ENCODE results near the gene NECTIN2.
A peak's percentile ranks its signal among the peaks of the same experiment; 100 is the strongest.
"Not testable (repeated sequence)": the region's sequence is repeated elsewhere in the genome, so short reads cannot be mapped to it uniquely, and the experiment has no call there.

NECTIN2 gene

GRCh38 chr19:44882619-44883397 is 36.7 kb downstream of the NECTIN2 start:
- not testable (repeated sequence) for DNase-seq (ENCODE audit: low spot score)

GRCh38 chr19:44883922-44884321 is 37.8 kb downstream of the NECTIN2 start:
- no peak for DNase-seq (ENCODE audit: low spot score)

GRCh38 chr19:44884566-44884965 is 38.5 kb downstream of the NECTIN2 start:
- no peak for DNase-seq (ENCODE audit: low spot score)

GRCh38 chr19:44886141-44886540 is 40.0 kb downstream of the NECTIN2 start:
- no peak for DNase-seq (ENCODE audit: low spot score)

- DNase-seq (ENCODE audit: low spot score) = no peak
Measured at GRCh38 chr19:44887648-44888047, 41.6 kb downstream of the NECTIN2 start.

- DNase-seq (ENCODE audit: low spot score) = not testable (repeated sequence)
Measured at GRCh38 chr19:44888335-44888734, 42.2 kb downstream of the NECTIN2 start.

- no peak for DNase-seq (ENCODE audit: low spot score)
Measured at GRCh38 chr19:44889830-44890365, 43.8 kb downstream of the NECTIN2 start.

- DNase-seq (ENCODE audit: low spot score) = peak; percentile 100
Measured at GRCh38 chr19:44890366-44891015, 44.4 kb downstream of the NECTIN2 start.

GRCh38 chr19:44891016-44891882 is 45.2 kb downstream of the NECTIN2 start, which contains the start of gene TOMM40:
Gene TOMM40 (plus strand): TSS chr19:44891254. CDS start chr19:44891416, 162 bp downstream.
- DNase-seq (ENCODE audit: low spot score) = peak; percentile 22

- DNase-seq (ENCODE audit: low spot score) = no peak
Measured at GRCh38 chr19:44892932-44893331, 46.8 kb downstream of the NECTIN2 start.

- DNase-seq (ENCODE audit: low spot score) = no peak
Measured at GRCh38 chr19:44893332-44894051, 47.4 kb downstream of the NECTIN2 start.

- no peak for DNase-seq (ENCODE audit: low spot score)
Measured at GRCh38 chr19:44894052-44894400, 47.9 kb downstream of the NECTIN2 start.

GRCh38 chr19:44894946-44895345 is 48.8 kb downstream of the NECTIN2 start:
- DNase-seq (ENCODE audit: low spot score) = no peak

GRCh38 chr19:44897835-44898234 is 51.7 kb downstream of the NECTIN2 start:
- no peak for DNase-seq (ENCODE audit: low spot score)

- DNase-seq (ENCODE audit: low spot score) = no peak
Measured at GRCh38 chr19:44900328-44901244, 54.5 kb downstream of the NECTIN2 start.

GRCh38 chr19:44903216-44903601 is 57.1 kb downstream of the NECTIN2 start:
- DNase-seq (ENCODE audit: low spot score) = no peak

GRCh38 chr19:44903602-44904425 is 57.7 kb downstream of the NECTIN2 start:
- DNase-seq (ENCODE audit: low spot score) = peak; percentile 51

GRCh38 chr19:44904426-44904994 is 58.4 kb downstream of the NECTIN2 start:
- no peak for DNase-seq (ENCODE audit: low spot score)
